Measurements from ENCODE around the gene DOCK1. TPM values are rescaled to one million over a fixed set of nuclear protein-coding genes. Genes with fewer than 3 reads are reported as not detected.

Gene DOCK1
- total RNA-seq, 1 donor, result 99.7 TPM

DNA sequence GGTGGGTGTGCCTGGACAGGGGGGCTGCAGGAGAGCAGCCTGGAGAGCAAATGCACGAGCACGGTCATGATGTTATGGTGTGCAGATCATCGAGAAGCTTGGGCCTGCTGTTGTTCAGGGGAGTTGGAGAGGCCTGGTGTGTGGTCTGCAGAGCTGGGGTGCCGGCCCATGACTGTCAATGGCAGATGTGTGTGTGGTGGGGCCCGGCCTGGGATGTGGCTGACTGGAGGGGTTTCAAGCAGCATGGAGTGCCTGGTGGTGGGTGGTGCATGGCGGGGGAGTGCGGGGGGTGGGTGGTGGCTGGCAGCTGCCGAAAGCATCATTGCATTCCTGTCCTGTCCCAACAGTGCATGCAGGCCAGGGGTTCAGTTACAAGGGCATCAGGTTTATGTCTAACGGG is 122.6 kb downstream of the DOCK1 start:
- no peak overlapping the region for H3K4me3 ChIP-seq (ENCODE audit: low read depth, low read length)
- TF ChIP-seq, protein P1, sequence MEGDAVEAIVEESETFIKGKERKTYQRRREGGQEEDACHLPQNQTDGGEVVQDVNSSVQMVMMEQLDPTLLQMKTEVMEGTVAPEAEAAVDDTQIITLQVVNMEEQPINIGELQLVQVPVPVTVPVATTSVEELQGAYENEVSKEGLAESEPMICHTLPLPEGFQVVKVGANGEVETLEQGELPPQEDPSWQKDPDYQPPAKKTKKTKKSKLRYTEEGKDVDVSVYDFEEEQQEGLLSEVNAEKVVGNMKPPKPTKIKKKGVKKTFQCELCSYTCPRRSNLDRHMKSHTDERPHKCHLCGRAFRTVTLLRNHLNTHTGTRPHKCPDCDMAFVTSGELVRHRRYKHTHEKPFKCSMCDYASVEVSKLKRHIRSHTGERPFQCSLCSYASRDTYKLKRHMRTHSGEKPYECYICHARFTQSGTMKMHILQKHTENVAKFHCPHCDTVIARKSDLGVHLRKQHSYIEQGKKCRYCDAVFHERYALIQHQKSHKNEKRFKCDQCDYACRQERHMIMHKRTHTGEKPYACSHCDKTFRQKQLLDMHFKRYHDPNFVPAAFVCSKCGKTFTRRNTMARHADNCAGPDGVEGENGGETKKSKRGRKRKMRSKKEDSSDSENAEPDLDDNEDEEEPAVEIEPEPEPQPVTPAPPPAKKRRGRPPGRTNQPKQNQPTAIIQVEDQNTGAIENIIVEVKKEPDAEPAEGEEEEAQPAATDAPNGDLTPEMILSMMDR (IDR thresholded peaks at IDR 0.05; ENCODE audit: insufficient read depth, low read depth, low read length), result no peak
- no peak for DNase-seq (ENCODE audit: low read depth)

DNA sequence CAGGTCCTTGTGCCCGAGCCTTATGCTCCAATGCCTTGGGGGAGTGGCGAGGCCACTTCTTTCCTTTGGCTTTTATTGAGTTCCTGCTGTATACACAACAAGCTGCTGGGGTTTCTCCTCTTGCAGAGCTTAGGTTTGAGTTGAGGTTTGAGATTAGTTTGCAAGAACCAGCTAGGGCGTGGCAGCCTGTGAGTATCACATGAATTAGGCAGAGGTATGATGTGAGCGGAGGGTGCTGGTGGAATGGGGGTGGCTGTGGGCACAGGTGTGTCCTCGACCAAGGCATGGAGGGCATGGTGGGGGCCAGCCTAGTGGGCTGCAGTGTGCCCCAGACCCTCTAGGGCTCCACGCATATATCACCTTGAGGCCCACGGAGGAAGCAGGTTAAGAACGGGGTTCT is 123.3 kb downstream of the DOCK1 start:
- no peak overlapping the region for H3K4me3 ChIP-seq (ENCODE audit: low read depth, low read length)
- TF ChIP-seq, protein P1 (IDR thresholded peaks at IDR 0.05; ENCODE audit: insufficient read depth, low read depth, low read length), result no peak
- no peak for DNase-seq (ENCODE audit: low read depth)

DNA sequence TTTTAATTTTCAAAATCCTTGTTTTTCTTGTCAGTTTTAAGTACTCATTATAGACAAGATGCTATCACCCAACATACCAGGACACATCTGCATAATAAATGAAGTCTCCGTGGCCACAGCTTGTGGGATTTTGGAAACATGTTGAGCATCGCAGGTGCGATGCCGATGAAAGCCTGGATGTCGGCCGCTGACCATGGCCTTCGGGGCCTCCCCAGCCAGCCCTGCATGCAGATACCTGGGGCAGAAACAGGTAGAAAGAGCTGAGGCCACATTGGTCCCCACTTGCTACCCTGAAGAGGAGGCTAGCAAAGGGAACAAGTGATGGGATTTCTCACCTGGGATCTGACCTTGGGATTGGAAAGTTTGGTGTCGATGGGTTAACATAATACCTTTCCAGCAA is 123.8 kb downstream of the DOCK1 start:
- H3K4me3 ChIP-seq (ENCODE audit: low read depth, low read length), result no peak overlapping the region
- TF ChIP-seq, protein P1 (IDR thresholded peaks at IDR 0.05; ENCODE audit: insufficient read depth, low read depth, low read length), result no peak
- no peak for DNase-seq (ENCODE audit: low read depth)

DNA sequence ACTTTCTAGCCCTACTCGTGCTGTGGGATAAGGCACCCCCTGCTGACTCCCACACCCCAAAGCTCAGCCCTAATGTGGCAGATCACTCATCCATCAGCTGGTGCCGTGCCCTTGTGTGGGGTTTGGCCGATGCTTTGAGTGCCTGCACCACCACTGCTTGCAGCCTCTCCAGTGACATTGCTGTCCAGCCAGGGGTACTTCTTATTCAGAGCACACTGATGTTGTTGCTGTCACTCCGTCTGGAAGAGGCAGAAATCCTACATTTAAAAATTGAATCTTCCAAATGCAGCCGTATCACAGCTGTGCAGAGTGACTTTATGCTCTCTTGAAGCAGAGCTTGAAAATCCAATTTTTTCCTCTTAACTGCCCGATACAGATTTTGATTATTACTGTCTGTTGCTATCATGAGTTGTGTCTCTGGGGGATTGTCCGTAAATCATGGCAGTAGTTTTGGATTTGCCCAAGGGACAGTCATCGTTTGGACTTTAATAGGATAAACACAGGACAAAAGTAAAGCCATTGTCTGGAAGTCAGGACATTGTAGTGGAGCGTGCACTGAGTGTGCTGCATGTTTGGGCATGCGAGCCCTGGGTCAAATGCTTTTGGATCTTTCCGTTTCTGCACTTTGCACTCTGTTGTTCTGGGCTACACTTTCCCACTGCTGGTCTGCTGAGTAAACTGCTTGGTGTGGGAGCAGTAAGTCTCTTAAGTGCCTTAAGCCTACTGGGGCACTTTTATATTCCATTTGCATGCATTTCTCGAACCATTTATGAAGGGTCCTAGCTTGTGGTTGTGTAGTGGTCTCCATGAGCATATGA is 128.2 kb downstream of the DOCK1 start:
- no peak overlapping the region for H3K4me3 ChIP-seq (ENCODE audit: low read depth, low read length)
- no peak for DNase-seq (ENCODE audit: low read depth)
- TF ChIP-seq, protein P1 (IDR thresholded peaks at IDR 0.05; ENCODE audit: insufficient read depth, low read depth, low read length), result no peak

GRCh38 chr10:127034034-127034633 is 128.9 kb downstream of the DOCK1 start:
- no peak overlapping the region for H3K4me3 ChIP-seq (ENCODE audit: low read depth, low read length)
- TF ChIP-seq, protein P1 (IDR thresholded peaks at IDR 0.05; ENCODE audit: insufficient read depth, low read depth, low read length), result no peak
- no peak for DNase-seq (ENCODE audit: low read depth)

GRCh38 chr10:127034790-127035189 is 129.6 kb downstream of the DOCK1 start:
- DNase-seq (ENCODE audit: low read depth), result no peak
- no peak overlapping the region for H3K4me3 ChIP-seq (ENCODE audit: low read depth, low read length)
- TF ChIP-seq, protein P1 (IDR thresholded peaks at IDR 0.05; ENCODE audit: insufficient read depth, low read depth, low read length), result no peak

Measured in fibroblast of villous mesenchyme (primary cell).